Activated CD4-positive, alpha-beta memory T cell treated with anti-CD3 and anti-CD28 coated beads, Interleukin-2, amount 10 ng/mL, durations not matched to agents 7 days and 5 days (primary cell): ENCODE measurements around the gene GPR18. TPM values are rescaled to one million over a fixed set of nuclear protein-coding genes. Genes with fewer than 3 reads are reported as not detected.
A peak's percentile ranks its signal among the peaks of the same experiment; 100 is the strongest.

Experiments used
- CTCF ChIA-PET: fragments of 350-600 bp; sonication (Branson Sonifier 250); formaldehyde crosslinking; loops from one replicate; lab custom pipeline; 2021; ENCODE audit warnings: antibody characterized with exemption, inconsistent platforms; lab: Charles Lee
- POLR2A ChIA-PET: fragments of 350-600 bp; sonication (Branson Sonifier 250); formaldehyde crosslinking; loops from one replicate; lab custom pipeline; 2021; ENCODE audit warnings: antibody characterized with exemption; lab: Charles Lee
- DNase-seq: peaks from one replicate; pipeline ENCODE4 v3.0.0-alpha.2; 2020
- H3K27ac Mint-ChIP-seq: one replicate; pipeline ENCODE4 v1.8.0; 2021; ENCODE audit warnings: mild to moderate bottlenecking, mixed read lengths
- H3K27me3 Mint-ChIP-seq: one replicate; pipeline ENCODE4 v1.8.0; 2021; ENCODE audit warnings: mixed read lengths
- H3K36me3 Mint-ChIP-seq: one replicate; pipeline ENCODE4 v1.8.0; 2021; ENCODE audit warnings: low read depth, mixed read lengths
- H3K4me1 Mint-ChIP-seq: one replicate; pipeline ENCODE4 v1.8.0; 2021; ENCODE audit warnings: mixed read lengths
- H3K4me3 Mint-ChIP-seq: one replicate; pipeline ENCODE4 v1.8.0; 2021; ENCODE audit warnings: mild to moderate bottlenecking, mixed read lengths
- H3K9me3 Mint-ChIP-seq: one replicate; pipeline ENCODE4 v1.8.0; 2021; ENCODE audit warnings: mixed read lengths
- total RNA-seq, 2 experiments: library from RNA; stranded (reverse); gene quantifications; one replicate each; pipeline ENCODE4 v1.2.3, GENCODE V29; 2021

The GPR18 gene
- total RNA-seq, 2 experiments from 2014 or later = 10.3 to 10.4 TPM

DNA sequence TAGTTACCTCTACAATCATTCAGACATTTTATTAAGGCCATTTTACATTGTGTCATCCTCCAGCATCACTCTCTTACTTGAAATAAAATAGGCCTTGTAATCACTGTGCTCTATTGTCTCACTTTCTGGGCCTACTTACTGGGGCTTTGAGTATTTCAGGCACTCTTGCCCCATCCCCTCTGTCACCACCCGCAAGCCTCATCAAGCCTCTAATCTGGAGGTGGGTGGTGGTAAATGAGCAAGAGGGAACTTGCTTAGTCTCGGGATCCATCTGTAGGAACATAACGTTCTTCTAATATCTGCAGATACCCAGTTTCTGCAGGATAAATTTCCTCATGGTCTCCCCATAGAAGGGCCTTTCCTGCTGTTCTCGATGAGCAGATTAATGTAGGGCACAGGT is 19.4 kb upstream of the GPR18 start:
- H3K4me1 Mint-ChIP-seq = peaks cover 90% of the 10 kb centered on the region
- CTCF ChIA-PET = interaction anchor here (1.0 to 1.9 kb wide), 4 partner anchors 11 to 159 kb away, joined by 3 to 7 read pairs (median 3); no protein-coding TSS in a partner anchor
- H3K4me3 Mint-ChIP-seq = no peak overlapping the region
- peaks cover 2% of the 10 kb centered on the region for H3K9me3 Mint-ChIP-seq
- DNase-seq = no peak
- POLR2A ChIA-PET = interaction anchor here (0.7 to 21.6 kb wide), 7 partner anchors 11 to 105 kb away, joined by 3 to 393 read pairs (median 4); partner anchors contain the start of genes GPR183 and UBAC2
- H3K36me3 Mint-ChIP-seq = peaks cover 52% of the 10 kb centered on the region
- H3K27ac Mint-ChIP-seq = no peak overlapping the region
- no peaks in the 10 kb centered on the region for H3K27me3 Mint-ChIP-seq

GRCh38 chr13:99276706-99277105 is 18.5 kb upstream of the GPR18 start:
- H3K4me1 Mint-ChIP-seq = peaks cover 87% of the 10 kb centered on the region
- peaks cover 61% of the 10 kb centered on the region for H3K36me3 Mint-ChIP-seq
- no peaks in the 10 kb centered on the region for H3K27me3 Mint-ChIP-seq
- H3K9me3 Mint-ChIP-seq = peaks cover 8% of the 10 kb centered on the region
- DNase-seq = no peak
- H3K4me3 Mint-ChIP-seq = no peak overlapping the region
- CTCF ChIA-PET = interaction anchor here (0.6 to 3.4 kb wide), 4 partner anchors 11 to 160 kb away, joined by 3 to 26 read pairs (median 12); no protein-coding TSS in a partner anchor
- H3K27ac Mint-ChIP-seq = peak overlapping the region; percentile 21
- POLR2A ChIA-PET = interaction anchor here (0.9 to 21.6 kb wide), 4 partner anchors 26 to 157 kb away, joined by 3 to 393 read pairs (median 18); partner anchors contain the start of gene GPR183

- no peak overlapping the region for H3K4me3 Mint-ChIP-seq
- H3K27me3 Mint-ChIP-seq = no peaks in the 10 kb centered on the region
Measured at GRCh38 chr13:99275093-99275469, 16.9 kb upstream of the GPR18 start.

GRCh38 chr13:99273128-99273527 is 14.9 kb upstream of the GPR18 start:
- peaks cover 8% of the 10 kb centered on the region for H3K9me3 Mint-ChIP-seq
- CTCF ChIA-PET = interaction anchor here (0.6 to 9.9 kb wide), 5 partner anchors 11 to 202 kb away, joined by 3 to 317 read pairs (median 4); no protein-coding TSS in a partner anchor
- no peak overlapping the region for H3K4me3 Mint-ChIP-seq
- no peak for DNase-seq
- peaks cover 76% of the 10 kb centered on the region for H3K4me1 Mint-ChIP-seq
- POLR2A ChIA-PET = interaction anchor here (0.6 to 21.6 kb wide), 4 partner anchors 30 to 162 kb away, joined by 3 to 393 read pairs (median 30); partner anchors contain the start of gene GPR183
- peaks cover 47% of the 10 kb centered on the region for H3K36me3 Mint-ChIP-seq
- no peak overlapping the region for H3K27ac Mint-ChIP-seq
- H3K27me3 Mint-ChIP-seq = no peaks in the 10 kb centered on the region

More at GRCh38 chr13:99275093-99275469, 16.9 kb upstream of the GPR18 start:
- POLR2A ChIA-PET = interaction anchor here (0.6 to 21.6 kb wide), 15 partner anchors 9 to 204 kb away, joined by 3 to 393 read pairs (median 4); partner anchors contain the start of gene GPR183
- CTCF ChIA-PET = interaction anchor here (1.0 to 3.4 kb wide), 11 partner anchors 9 to 161 kb away, joined by 3 to 26 read pairs (median 4); partner anchors contain the start of gene GPR183
- DNase-seq = peak; percentile 57
- Mint-ChIP-seq H3K27ac (peak overlapping the region; percentile 65), H3K4me1 (peaks cover 84% of the 10 kb centered on the region), H3K9me3 (peaks cover 8% of the 10 kb centered on the region), H3K36me3 (peaks cover 60% of the 10 kb centered on the region)

- no peaks in the 10 kb centered on the region for H3K27me3 Mint-ChIP-seq
- H3K4me1 Mint-ChIP-seq = peaks cover 70% of the 10 kb centered on the region
- H3K4me3 Mint-ChIP-seq = no peak overlapping the region
- ChIA-PET CTCF (interaction anchor here (0.6 to 10.3 kb wide), 9 partner anchors 11 to 430 kb away, joined by 3 to 398 read pairs (median 4); no protein-coding TSS in a partner anchor), POLR2A (interaction anchor here (0.6 to 21.6 kb wide), 9 partner anchors 30 to 163 kb away, joined by 3 to 393 read pairs (median 3); partner anchors contain the start of genes GPR183 and UBAC2)
- no peak overlapping the region for H3K27ac Mint-ChIP-seq
- H3K9me3 Mint-ChIP-seq = peaks cover 8% of the 10 kb centered on the region
- H3K36me3 Mint-ChIP-seq = peaks cover 43% of the 10 kb centered on the region
- DNase-seq = no peak
Measured at GRCh38 chr13:99272481-99272880, 14.3 kb upstream of the GPR18 start.

DNA sequence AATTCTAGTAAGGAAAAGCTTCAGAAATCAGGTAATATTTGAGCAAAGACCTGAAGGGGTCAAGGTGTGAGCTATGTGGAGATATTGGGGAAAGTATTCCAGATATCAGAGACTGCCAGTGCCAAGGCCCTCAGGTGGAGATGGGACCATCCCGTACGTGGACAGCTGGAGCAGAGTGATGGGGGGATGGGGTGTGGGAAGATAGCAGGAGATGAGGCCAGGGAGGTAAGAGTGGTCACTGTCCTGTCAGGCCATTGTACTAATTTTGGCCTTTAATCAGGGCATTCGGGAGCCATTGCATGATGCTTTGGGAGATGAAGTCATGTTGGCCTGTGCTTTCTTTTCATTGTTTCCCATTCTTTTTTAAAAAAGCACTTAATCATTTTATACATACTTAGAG is 13.1 kb upstream of the GPR18 start:
- no peak for DNase-seq
- CTCF ChIA-PET = interaction anchor here (1.0 to 10.3 kb wide), 12 partner anchors 13 to 225 kb away, joined by 3 to 398 read pairs (median 28); no protein-coding TSS in a partner anchor
- peaks cover 64% of the 10 kb centered on the region for H3K4me1 Mint-ChIP-seq
- POLR2A ChIA-PET = interaction anchor here (0.5 to 21.6 kb wide), 10 partner anchors 11 to 439 kb away, joined by 3 to 393 read pairs (median 6); partner anchors contain the start of genes GPR183 and UBAC2
- H3K9me3 Mint-ChIP-seq = peaks cover 8% of the 10 kb centered on the region
- peaks cover 35% of the 10 kb centered on the region for H3K36me3 Mint-ChIP-seq
- H3K27me3 Mint-ChIP-seq = no peaks in the 10 kb centered on the region
- no peak overlapping the region for H3K27ac Mint-ChIP-seq
- H3K4me3 Mint-ChIP-seq = no peak overlapping the region

GRCh38 chr13:99270518-99270917 is 12.3 kb upstream of the GPR18 start:
- Mint-ChIP-seq H3K9me3 (peaks cover 8% of the 10 kb centered on the region), H3K4me1 (peaks cover 60% of the 10 kb centered on the region), H3K4me3 (no peak overlapping the region), H3K27ac (no peak overlapping the region), H3K36me3 (peaks cover 37% of the 10 kb centered on the region), H3K27me3 (no peaks in the 10 kb centered on the region)
- POLR2A ChIA-PET = interaction anchor here (1.1 to 21.6 kb wide), 16 partner anchors 8 to 165 kb away, joined by 3 to 393 read pairs (median 7); partner anchors contain the start of genes GPR183 and UBAC2
- DNase-seq = no peak
- CTCF ChIA-PET = interaction anchor here (0.7 to 10.3 kb wide), 33 partner anchors 8 to 235 kb away, joined by 3 to 398 read pairs (median 10); partner anchors contain the start of genes GPR18, GPR183 and UBAC2

DNA sequence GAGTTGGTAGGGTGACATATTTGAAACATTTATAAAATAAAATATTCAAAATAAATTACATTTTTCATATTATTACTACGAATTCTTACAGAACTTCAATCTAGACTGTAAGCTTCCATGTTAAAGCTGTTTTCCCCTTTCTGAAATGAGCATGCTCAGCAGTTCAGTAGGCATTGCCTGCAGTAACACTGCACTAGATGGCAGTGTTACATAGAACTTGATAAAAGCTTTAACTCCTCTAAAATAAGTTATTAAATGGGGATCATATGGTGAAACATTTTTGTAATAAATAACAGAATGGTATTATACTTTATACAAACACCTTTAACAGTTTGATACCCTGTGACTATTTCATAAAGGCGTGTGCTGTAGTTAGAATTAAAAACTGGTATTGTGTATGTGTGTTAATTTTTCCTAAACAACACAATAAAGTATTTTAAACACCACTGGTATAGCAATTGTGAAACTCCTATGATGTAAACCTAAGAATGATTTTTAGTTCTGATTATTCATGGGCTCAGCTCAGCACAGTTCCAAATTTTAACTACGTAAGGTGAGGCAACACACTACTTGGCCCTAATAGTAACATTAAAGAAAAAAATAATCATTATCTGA is 11.6 kb upstream of the GPR18 start:
- H3K4me1 Mint-ChIP-seq = peaks cover 58% of the 10 kb centered on the region
- H3K36me3 Mint-ChIP-seq = peaks cover 37% of the 10 kb centered on the region
- CTCF ChIA-PET = interaction anchor here (0.6 to 10.3 kb wide), 46 partner anchors 9 to 400 kb away, joined by 3 to 398 read pairs (median 6); partner anchors contain the start of genes GPR18, GPR183 and UBAC2
- DNase-seq = peak; percentile 34
- POLR2A ChIA-PET = interaction anchor here (0.8 to 21.6 kb wide), 22 partner anchors 9 to 165 kb away, joined by 3 to 393 read pairs (median 5); partner anchors contain the start of genes GPR18, GPR183 and UBAC2
- peaks cover 8% of the 10 kb centered on the region for H3K9me3 Mint-ChIP-seq
- no peaks in the 10 kb centered on the region for H3K27me3 Mint-ChIP-seq
- no peak overlapping the region for H3K4me3 Mint-ChIP-seq
- no peak overlapping the region for H3K27ac Mint-ChIP-seq

DNA sequence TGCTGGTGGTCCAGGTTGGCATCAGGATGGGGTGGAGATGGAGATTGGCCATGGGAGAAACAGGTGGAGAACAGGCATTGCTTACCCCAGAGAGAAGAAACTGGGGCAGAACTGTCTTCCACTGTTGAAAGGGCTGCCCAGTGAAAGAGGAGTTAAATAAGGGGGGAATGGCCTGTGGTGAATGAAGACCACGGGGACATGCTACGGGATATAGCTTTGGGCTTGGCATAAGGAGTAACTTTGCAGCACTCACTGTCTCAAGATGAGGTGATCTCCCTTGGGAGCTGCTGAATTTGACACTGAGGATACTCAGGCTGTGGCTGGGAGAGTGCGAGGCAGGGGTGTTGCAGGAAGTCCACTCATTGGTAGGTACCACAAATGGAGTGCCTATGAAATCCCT is 10.6 kb upstream of the GPR18 start:
- CTCF ChIA-PET = interaction anchor here (0.7 to 10.3 kb wide), 33 partner anchors 9 to 399 kb away, joined by 3 to 398 read pairs (median 11); partner anchors contain the start of genes GPR18, GPR183 and UBAC2
- Mint-ChIP-seq H3K9me3 (peaks cover 8% of the 10 kb centered on the region), H3K4me1 (peaks cover 57% of the 10 kb centered on the region), H3K4me3 (no peak overlapping the region), H3K27me3 (no peaks in the 10 kb centered on the region), H3K36me3 (peaks cover 35% of the 10 kb centered on the region), H3K27ac (no peak overlapping the region)
- DNase-seq = no peak
- POLR2A ChIA-PET = interaction anchor here (0.8 to 21.6 kb wide), 15 partner anchors 10 to 166 kb away, joined by 3 to 393 read pairs (median 5); partner anchors contain the start of genes GPR18, GPR183 and UBAC2

GRCh38 chr13:99267927-99268326 is 9.7 kb upstream of the GPR18 start:
- Mint-ChIP-seq H3K27me3 (no peaks in the 10 kb centered on the region), H3K9me3 (peaks cover 6% of the 10 kb centered on the region), H3K27ac (no peak overlapping the region), H3K36me3 (peaks cover 31% of the 10 kb centered on the region), H3K4me3 (no peak overlapping the region), H3K4me1 (peaks cover 58% of the 10 kb centered on the region)
- ChIA-PET POLR2A (interaction anchor here (1.6 to 21.6 kb wide), 7 partner anchors 18 to 92 kb away, joined by 3 to 393 read pairs (median 6); partner anchors contain the start of genes GPR183 and UBAC2), CTCF (interaction anchor here (0.5 to 10.3 kb wide), 13 partner anchors 10 to 399 kb away, joined by 3 to 398 read pairs (median 13); partner anchors contain the start of genes GPR18, GPR183 and UBAC2)
- no peak for DNase-seq

DNA sequence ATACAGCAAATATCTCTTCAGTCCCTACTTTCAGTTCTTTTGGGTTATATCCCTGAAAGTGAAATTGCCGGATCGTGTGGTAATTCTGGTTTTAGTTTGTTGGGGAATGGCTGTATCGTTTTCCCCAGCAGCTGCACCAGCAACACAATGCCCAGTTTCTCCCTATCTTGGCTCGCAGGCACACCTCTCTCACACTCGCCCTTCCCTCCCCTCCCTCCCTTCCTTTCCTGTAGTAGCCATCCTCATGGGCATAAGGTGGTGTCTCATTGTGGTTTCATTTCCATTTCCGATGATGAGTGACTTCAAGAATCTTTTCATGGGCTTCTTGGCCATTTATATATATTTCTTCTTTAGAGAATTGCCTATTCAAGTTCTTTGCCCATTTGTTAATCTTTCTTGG is 8.6 kb upstream of the GPR18 start:
- ChIA-PET CTCF (interaction anchor here (0.8 to 10.3 kb wide), 21 partner anchors 9 to 424 kb away, joined by 3 to 398 read pairs (median 8); partner anchors contain the start of genes GPR18 and UBAC2), POLR2A (interaction anchor here (1.2 to 4.1 kb wide), 6 partner anchors 11 to 90 kb away, joined by 3 to 51 read pairs (median 6); partner anchors contain the start of gene UBAC2)
- Mint-ChIP-seq H3K9me3 (peaks cover under 1% of the 10 kb centered on the region), H3K36me3 (peaks cover 20% of the 10 kb centered on the region), H3K27ac (no peak overlapping the region), H3K4me3 (no peak overlapping the region), H3K27me3 (no peaks in the 10 kb centered on the region), H3K4me1 (peaks cover 53% of the 10 kb centered on the region)
- no peak for DNase-seq
